COLO829 (cell line): Measurements from ENCODE around the gene CENPT.

Source experiments
- DNase-seq: peaks from one replicate; pipeline ENCODE4 v3.0.0; 2012; ENCODE audit warnings: low spot score

The CENPT gene

DNA sequence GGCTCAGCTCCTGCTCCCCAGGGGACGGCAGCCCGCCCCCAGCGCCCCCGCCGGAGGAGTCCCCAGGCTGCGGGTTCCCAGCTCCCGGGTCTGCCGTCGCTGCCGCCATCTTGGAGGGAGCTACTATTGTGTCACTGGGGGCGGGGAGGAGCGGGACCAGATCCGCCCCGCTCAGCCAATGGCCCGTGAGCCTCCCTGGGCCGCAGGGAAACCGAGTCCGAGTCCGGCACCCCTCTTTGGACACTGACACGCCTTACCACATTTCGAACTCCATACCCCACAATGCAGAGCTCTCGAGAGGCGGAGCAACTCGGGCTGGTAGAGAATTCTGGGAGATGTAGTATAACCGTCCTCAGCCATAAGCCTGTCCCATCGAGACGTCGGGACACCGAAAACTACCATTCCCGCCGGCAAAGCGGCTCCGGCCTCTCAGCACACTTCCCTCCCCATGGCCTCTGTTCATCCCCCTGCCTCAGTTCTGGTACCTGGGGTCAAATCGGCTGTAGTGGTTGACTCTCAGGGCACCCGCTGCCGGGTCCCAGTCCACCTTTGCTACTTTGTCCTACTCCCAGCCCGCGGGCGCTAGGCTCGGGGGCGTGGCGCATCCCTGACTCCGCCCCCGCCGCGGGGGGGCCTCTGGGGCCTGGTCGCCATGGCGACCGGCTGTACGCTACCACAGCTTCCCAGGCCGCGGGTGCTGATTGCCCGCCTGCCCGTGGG lies 40.9 kb downstream of the CENPT start, which contains the start of the genes RANBP10 and TSNAXIP1:
TSS of gene RANBP10 (minus strand) at position 133 of the 720 bp plus-strand sequence. CDS start at position 109, 24 bp downstream.
TSS of gene TSNAXIP1 (plus strand) at position 462 of the 720 bp plus-strand sequence. CDS start 261 bp downstream, outside the sequence.
- peak; percentile 92 for DNase-seq

DNA sequence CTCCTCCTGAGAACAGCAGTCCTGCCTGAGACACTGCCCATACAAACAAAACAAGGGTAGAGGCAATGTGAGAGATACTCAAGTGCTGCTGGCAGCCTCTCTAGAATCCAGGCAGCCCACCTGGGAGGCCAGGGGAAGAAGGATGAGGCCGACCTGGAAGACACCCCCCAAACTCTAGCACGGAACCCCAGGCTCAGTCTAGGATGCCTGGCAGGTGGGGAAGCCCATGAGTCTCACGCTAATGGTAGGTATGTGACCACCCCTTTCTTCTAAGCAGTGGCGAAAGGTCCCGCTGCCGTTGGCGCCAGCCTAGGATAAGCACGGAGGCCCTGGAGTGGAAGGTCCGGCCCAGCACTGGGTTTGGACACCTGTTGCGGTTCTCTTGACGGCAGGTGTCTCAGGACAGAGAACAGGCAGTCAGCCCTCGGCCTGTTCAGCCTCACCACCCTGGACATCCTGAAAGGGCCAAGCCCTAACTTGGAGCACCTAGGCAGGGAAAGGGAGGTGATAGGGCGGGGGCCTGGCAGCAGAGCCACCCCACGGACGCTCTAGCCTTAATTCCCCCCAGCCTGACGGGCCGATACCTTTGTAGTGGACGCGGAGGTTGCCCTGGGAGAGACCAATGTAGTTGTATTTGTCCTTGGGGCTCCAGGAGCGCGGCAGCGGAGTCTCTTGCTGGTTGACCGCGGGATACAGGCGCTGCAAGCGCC lies 41.6 kb downstream of the CENPT start:
- no peak for DNase-seq

DNA sequence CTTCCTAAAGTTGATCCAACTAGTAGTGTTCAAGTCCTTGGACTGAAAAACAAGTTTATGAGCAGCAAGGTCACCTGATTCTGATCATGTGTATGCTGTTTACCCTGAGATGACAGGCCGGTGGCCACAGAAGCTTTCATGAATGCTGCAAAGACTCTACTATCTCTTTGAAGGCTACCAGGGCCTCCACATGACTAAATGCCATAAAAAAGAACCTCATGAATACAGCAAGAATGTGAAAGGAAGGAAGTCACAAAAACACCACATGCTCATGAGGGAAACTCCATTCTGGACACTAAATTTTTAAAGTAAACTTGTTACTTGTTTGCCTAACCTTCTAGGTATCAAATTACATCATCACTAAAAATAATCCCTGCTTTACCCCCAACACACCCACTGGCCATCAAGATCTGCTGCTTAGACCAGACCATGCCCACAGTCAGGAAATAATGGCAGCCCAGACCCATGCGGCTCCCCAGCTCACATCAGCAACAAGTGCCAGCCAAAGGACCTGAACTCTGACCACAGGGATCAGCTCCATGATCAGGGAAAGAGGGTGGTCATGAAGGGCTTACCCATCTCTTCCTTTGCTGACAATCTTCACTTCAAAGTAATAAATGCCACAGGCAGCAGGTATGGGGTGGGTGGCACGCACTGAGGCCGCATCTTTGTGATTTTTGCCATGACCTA lies 42.5 kb downstream of the CENPT start:
- peak; percentile 11 for DNase-seq

DNA sequence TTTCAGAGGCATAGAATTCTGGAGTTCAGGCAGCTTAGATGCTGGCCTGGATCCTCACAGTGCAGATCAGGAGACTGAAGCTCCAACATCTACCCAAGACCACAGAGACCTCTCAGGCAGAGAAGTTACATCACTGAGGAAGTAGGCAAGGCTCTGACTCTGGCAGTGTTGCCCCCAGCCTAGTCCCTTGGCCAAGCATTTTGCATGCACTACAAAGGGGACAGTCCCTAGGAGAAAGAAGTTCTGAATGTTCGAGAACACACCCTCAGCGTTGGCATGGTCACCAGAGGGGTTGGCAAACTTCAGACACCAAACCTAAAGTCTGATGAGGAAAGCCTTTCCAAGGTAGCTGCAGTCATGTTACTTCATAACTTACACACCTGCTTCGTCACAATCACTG lies 43.6 kb downstream of the CENPT start:
- DNase-seq, result no peak

DNA sequence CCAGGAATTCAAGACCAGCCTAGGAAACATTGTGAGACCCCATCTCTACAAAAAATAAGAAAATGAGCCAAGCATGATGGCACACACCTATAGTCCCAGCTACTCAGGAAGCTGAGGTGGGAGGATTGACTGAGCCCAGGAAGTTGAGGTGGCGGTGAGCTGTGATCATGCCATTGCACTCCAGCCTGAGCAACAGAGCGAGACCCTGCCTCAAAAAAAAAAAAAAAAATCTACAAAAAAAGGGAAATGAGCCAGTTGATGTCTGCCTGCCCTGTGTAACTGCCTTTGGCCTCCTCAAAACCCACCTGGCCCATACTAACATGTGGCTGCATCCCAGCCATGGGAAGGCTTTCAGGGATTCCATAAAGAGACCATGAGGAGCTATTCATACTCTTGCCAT lies 45.6 kb downstream of the CENPT start:
- DNase-seq, result no peak

DNA sequence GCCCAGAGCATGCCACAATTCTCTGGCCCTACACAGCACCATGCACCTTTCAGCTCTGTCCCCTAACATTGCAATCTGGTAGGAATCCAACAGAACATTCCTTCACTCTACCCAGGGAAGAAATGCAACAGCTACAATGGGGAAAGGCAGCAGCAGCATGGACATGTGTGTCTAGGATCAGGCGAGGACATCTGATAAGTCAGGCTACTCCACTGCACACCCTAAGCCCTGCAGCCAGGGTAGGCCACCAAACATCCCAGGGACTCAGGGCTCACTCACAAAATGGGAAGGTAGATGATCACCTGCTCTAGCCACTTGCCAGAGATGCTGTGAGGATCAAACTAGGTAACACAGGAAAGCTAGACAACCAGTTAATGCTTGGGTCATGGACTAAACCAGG lies 46.3 kb downstream of the CENPT start:
- no peak for DNase-seq

DNA sequence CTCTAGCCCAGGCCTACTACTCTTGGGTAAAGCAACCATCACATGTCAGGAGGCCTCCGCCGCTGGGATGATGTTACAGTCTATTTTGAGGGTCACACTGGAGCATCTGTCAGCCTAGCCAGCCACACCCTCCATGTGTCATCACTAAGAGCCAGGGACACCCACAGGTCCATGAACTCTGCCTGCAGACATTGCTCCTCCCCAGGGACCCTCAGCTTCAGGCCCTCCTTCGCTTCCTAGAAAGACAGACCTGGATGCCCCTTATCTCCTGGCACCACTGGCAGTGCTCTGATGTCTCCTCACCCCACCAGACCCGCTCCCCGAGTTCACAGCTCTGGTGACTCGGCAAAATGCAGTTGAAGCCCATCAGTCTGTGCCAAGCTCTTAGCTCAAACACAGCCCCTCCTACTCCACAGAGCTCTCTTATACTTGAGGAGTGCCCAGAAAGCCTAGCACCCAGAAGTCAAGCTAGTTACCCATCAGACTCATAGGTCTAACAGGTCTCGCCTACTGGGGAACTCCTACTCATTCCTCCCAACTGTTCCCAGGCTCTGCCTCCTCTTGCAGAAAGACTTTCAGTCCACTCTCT lies 47.1 kb downstream of the CENPT start:
- no peak for DNase-seq

DNA sequence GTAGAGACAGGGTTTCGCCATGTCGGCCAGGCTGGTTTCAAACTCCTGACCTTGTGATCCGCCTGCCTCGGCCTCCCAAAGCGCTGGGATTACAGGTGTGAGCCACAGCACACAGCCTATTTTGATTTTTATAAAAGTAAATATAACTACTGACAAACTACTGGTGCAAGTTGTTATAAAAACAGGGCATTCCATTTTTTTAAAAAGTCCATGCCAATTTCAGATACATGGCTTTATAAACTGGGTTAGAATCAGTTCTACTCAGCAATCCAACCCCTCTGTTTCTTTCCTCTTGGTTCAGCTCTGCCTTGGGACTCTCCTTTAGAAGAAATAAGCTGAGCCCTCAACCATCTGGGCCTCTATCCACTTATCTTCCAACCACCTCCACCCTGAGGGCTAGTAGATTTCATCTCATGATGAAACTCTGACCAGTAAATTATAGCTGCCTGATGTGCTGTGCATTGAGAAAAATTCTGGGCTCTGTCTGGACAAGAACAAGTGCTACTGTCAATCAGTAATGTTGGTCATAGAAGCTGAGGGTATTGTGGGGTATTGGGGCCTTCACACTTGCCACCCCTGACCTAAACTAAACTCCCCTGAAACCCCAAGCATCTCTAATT lies 51.3 kb downstream of the CENPT start:
- DNase-seq, result no peak

DNA sequence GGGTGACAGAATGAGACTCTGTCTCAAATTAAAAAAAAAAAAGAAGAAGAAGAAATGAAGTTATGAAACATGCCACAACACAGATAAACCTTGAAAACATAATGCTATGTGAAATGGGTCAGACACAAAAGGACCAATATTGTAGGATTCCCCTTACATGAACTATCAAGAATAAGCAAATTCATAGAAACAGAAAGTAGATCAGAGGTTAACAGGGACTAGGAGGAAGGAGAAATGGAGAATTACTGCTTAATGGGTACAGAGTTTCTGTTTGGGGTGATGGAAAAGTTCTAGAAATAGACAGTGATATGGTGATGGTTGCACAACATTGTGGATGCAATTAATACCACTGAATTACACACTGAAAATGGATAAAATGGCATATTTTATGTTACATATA lies 57.4 kb downstream of the CENPT start:
- no peak for DNase-seq

DNA sequence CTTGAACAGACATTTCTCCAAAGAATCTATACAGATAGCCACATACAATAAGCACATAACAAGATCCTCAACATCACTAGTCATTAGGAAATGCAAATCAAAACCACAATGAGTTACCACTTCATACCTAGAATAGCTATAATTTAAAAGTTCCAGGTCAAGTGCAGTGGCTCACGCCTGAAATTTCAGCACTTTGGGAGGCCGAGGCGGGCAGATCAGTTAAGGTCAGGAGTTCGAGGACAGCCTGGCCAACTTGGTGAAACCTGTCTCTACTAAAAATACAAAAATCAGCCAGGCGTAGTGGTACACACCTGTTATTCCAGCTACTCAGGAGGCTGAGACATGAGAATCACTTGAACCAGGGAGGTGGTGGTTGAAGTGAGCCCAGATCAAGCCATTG lies 61.0 kb downstream of the CENPT start:
- DNase-seq, result no peak

DNA sequence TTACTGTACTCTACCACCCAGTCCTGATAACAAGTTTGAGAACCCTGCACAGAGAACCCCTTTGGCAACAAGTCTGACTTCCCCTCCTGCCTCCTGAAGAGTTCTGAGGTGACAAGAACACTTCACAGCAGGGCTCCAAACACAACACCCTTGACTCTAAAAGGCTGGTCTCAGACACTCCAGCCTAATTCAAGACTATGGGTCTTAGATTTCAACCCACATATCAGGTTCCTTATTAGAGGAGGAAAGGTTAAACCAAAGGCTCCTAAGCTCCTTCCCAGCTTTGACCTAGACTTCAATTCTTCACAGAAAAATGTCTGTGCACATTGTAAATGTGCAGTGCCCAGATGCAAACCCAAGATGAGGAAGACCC lies 64.2 kb downstream of the CENPT start:
- no peak for DNase-seq

DNA sequence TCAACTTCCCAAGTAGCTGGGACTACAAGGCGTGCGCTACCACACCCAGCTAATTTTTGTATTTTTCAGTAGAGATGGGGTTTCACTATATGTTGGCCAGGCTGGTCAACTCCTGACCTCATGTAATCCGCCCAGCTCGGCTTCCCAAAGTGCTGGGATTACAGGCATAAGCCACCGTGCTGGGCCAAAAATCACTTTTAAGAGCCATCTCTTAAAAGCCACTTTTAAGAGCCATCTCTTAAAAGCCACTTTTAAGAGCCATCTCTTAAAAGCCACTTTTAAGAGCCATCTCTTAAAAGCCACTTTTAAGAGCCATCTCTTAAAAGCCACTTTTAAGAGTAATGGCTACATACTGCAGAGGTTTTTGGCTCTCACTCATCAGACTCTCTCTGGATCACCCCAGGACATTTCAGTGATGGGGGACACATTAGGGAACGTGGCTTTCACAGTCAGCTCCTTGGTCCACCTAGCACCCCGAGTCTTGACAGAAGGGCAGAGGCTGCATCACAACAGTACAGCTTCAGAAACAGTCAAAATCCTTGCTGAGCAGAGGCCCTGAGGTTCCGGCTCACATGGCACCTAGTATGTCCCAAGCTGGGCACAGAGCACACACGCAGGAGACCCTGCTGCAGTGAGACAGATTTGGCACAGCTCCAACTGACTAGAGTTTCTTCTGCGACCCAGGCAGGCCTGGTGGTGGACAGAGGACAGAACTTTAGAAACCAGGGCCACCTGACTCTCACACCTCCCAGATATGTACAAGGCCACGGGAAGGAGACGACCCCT lies 64.7 kb downstream of the CENPT start:
- DNase-seq, result no peak

DNA sequence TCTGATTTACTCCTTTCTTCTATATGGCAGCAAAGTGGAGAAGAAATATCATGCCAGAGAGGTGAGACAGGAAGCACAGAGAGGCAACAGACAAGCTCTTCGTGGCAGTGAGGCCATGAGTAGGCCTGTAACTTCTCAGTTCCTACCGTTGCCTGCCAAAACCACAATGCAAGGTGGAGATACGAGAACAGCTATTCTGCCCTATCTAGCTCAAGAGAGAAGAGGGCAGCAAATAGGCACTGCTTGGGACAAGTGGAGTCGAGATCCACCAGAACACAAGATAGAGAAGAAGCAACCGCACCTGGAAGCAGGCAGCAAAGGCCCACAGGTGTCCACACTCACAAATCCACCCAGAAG lies 66.0 kb downstream of the CENPT start:
- no peak for DNase-seq

DNA sequence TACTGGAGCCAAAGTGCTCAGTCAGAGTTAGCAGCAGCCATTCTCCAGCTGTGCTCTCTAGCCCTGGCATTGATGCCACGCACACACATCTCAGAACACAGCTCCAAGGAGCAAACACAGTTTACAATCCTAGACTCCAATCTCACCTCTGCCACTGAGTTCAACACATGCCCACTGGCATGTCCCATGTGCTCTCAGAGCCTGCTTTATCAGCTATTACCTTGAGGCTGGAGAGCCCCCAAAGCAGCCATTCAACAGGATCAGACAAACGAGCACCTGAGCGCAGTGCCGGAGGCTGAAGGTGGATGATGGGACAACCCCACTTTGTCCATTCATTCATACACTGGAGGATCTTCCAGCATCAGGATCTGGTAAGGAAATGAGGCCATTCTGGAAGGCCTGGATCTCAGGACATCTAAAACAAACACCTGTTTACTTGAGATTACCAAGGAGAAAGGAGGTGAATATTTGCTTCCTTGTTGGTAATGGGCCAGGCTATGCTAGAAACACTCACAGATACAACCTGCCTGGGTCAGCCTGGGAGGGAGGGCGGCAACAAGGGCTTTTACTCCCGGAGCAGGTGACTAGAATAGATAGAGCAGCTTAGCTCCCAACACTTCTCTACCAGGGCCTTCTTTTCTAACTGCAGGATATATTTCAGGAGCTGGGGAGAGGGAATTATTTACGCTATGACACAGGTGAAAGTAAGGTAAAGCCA lies 66.5 kb downstream of the CENPT start:
- DNase-seq, result no peak

DNA sequence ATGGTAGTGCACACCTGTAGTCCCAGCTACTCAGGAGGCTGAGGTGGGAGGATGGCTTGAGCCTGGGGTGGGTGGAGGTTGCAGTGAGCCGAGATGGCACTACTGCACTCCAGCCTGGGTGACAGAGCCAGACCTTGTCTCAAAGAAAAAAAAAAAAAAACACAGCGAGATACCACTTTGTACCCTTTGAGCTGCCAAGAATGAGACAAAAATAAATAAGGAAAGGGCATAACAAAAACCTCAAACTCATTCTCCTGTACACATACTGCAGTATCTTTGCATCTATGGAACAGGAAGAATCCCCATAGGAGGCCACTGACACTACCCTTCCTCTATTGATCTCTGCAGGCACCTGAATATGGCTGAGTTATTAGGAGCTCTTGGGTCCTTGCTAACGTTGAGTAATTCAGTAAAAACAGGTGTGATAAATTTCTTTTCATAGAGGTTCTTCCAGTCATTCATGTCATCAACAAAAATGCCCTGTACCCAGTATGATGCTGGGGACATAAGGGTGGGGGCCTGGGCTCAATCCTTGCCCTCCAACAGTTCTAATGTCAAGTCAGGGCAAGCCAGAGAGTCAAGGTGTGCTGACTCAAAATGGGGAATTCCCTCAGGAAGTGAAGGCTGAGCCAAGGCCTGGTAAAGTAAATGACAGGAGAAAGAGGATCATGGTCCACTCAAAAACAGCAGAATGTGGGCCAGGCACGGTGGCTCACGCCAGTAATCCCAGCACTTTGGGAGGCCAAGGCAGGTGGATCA lies 68.1 kb downstream of the CENPT start:
- DNase-seq, result no peak
